ENCODE results near the gene OXSR1. TPM values are rescaled to one million over a fixed set of nuclear protein-coding genes. Genes with fewer than 3 reads are reported as not detected.

Gene OXSR1
- total and polyA plus RNA-seq, 2 of the 13 experiments (the other 11 are each of a cell fraction or from before 2014, with no cell fraction given) = 27.4 to 32.6 TPM

DNA sequence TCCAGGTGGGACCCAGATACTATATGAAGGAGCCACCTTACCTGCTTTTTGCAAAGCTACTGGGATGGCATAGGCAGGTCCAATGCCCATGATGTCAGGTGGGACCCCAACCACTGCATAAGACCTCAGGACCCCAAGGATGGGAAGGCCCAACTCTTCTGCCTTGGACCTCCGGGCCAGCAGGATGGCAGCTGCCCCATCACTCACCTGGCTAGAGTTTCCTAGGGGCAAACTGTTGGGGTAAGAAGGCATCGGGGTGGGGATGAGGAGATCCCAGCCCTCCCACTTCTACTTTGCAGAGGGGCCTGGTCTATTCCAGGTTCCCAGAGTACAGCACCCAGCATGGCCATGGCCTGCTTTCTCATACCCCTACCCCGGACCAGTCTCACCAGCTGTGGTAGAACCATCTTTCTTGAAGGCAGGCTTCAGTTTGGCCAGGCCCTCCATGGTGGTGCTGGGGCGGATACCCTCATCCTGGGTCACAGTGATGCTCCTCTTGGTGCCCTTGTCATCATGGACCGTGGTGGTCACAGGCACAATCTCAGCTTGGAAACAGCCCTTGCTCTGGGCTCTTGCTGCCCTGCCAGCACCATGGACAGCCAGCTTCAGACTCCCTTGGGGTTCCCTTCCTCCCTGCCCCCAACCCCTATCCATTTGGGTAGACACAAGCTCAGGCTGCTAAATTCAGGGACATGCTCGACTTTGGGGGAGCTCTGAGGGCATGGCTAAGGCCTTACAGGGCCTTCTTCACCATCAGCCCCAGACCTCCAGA, 39.0 kb upstream of the OXSR1 start:
- ATAC-seq (no peak; the same call in 2 of the 3 replicates), FAIRE-seq (no peak), DNase-seq (ENCODE audit: low spot score) (no peak)
- peaks cover 56% of the 10 kb centered on the region for H4K20me1 ChIP-seq (ENCODE audit: insufficient read depth, low read length)
- H3K4me1 ChIP-seq (ENCODE audit: insufficient read depth, low read length) = peaks cover 92% of the 10 kb centered on the region
- H3K4me3 ChIP-seq (replicated peaks in 1 of 3; ENCODE audit: insufficient read depth in 1 of 3, low read depth in 2 of 3, low read length in 3 of 3) = no peak overlapping the region
- no peak overlapping the region for H2AFZ ChIP-seq (ENCODE audit: low read length)
- ChIA-PET CTCF (ENCODE audit: low intra/inter-chr PET ratio, low total read pairs) (no interaction called here), POLR2A (interaction anchor here (1.1 to 1.6 kb wide), 2 partner anchors 11 to 57 kb away, joined by 3 to 7 read pairs; partner anchors contain the start of gene ACAA1)
- no peaks in the 10 kb centered on the region for H3K27me3 ChIP-seq (ENCODE audit: control insufficient read depth in 1 of 2, insufficient read depth in 2 of 2, low read length in 2 of 2)
- H3K9ac ChIP-seq (ENCODE audit: insufficient read depth, low read depth, low read length) = no peak overlapping the region
- intact Hi-C loops (cut with micrococcal nuclease; ENCODE audit: unreplicated experiment) = no loop called here
- no CpG with 5 or more reads among the region's 6 CpGs for WGBS (ENCODE audit: low lambda C conversion rate)
- peaks cover 50 to 93% of the 10 kb centered on the region in 2 experiments for H3K36me3 ChIP-seq (replicated peaks in 1 of 2; ENCODE audit: control insufficient read depth in 1 of 2, insufficient read depth in 2 of 2, low read length in 2 of 2)
- peak overlapping the region; percentile 11 for H3K27ac ChIP-seq (ENCODE audit: extremely low read length, insufficient read depth, low read length)
- H3K9me3 ChIP-seq (ENCODE audit: low read length) = no peaks in the 10 kb centered on the region
- BruUV-seq (replicated peaks) = no TSS peak
- in situ Hi-C loops (cut with HindIII; ENCODE audit: extremely low pct_ligation_motif_present, low pct_unique_long_range_greater_than_20kb) = loop anchor here (25.0 kb wide), 1 partner anchor 336 kb away; the partner anchor contains the start of gene ACVR2B
- 0 out of 4 replicates have a peak, but pooled peaks have one; percentile 23 to 26 for TF ChIP-seq POLR2A (IDR thresholded peaks at IDR 0.05; ENCODE audit: insufficient read depth in 1 of 2, low read depth in 2 of 2, low read length in 2 of 2)
- no peak for TF ChIP-seq ZNF12 (CRISPR knock-in tag; IDR thresholded peaks at IDR 0.05)
- TF ChIP-seq PLRG1 (conservative IDR thresholded peaks at IDR 0.05) = no peak
- peak; percentile 16 for TF ChIP-seq AGO2 (optimal IDR thresholded peaks at IDR 0.05; ENCODE audit: low read depth, low read length)
- TF ChIP-seq ZNF891 (CRISPR knock-in tag; IDR thresholded peaks at IDR 0.05) = no peak
- TF ChIP-seq, protein P1, sequence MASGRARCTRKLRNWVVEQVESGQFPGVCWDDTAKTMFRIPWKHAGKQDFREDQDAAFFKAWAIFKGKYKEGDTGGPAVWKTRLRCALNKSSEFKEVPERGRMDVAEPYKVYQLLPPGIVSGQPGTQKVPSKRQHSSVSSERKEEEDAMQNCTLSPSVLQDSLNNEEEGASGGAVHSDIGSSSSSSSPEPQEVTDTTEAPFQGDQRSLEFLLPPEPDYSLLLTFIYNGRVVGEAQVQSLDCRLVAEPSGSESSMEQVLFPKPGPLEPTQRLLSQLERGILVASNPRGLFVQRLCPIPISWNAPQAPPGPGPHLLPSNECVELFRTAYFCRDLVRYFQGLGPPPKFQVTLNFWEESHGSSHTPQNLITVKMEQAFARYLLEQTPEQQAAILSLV (CRISPR knock-in tag; IDR thresholded peaks at IDR 0.05; ENCODE audit: borderline replicate concordance) = no peak
- TF ChIP-seq ZNF644 (CRISPR knock-in tag; IDR thresholded peaks at IDR 0.05; ENCODE audit: low read depth) = no peak
- TF ChIP-seq ZNF737 (CRISPR knock-in tag; IDR thresholded peaks at IDR 0.05; ENCODE audit: borderline replicate concordance) = no peak
- TF ChIP-seq SRSF9 (IDR thresholded peaks at IDR 0.05; ENCODE audit: borderline replicate concordance, insufficient read depth, low read depth, low read length, poor library complexity, severe bottlenecking) = no peak
- no peak for TF ChIP-seq SETDB1 (CRISPR knock-in tag; IDR thresholded peaks at IDR 0.05; ENCODE audit: borderline replicate concordance)
- TF ChIP-seq REST (IDR thresholded peaks at IDR 0.05; ENCODE audit: borderline replicate concordance in 1 of 2, low read depth in 1 of 2, low read length in 2 of 2) = peak; percentile 38 to 87
- no peak for TF ChIP-seq ZNF143 (CRISPR knock-in tag; IDR thresholded peaks at IDR 0.05)
- TF ChIP-seq YEATS4 (CRISPR knock-in tag; IDR thresholded peaks at IDR 0.05; ENCODE audit: borderline replicate concordance) = no peak
- no peak overlapping the region for H3K4me2 ChIP-seq (ENCODE audit: low read depth, low read length)
- H3K79me2 ChIP-seq (ENCODE audit: insufficient read depth, low read length) = peaks cover 34% of the 10 kb centered on the region
